WTC11 (cell line): ENCODE measurements around the gene PERP. TPM values are rescaled to one million over a fixed set of nuclear protein-coding genes. Genes with fewer than 3 reads are reported as not detected.
A peak's percentile ranks its signal among the peaks of the same experiment; 100 is the strongest.

Source experiments
- ATAC-seq: fragments of 200-7000 bp; cut with Tn5 transposase; 2 replicates; pipeline ENCODE4 v1.10.0; 2021; ENCODE audit warnings: mild to moderate bottlenecking, moderate library complexity
- CTCF ChIA-PET: fragments of 300-600 bp; sonication (Branson Sonifier 250); formaldehyde crosslinking; loops from one replicate; lab custom pipeline; 2021; ENCODE audit warnings: antibody characterized with exemption; lab: Charles Lee
- POLR2A ChIA-PET: fragments of 350-600 bp; sonication (Branson Sonifier 250); formaldehyde crosslinking; loops from one replicate; lab custom pipeline; 2021; ENCODE audit warnings: antibody characterized with exemption; lab: Charles Lee
- DNase-seq: peaks from one replicate; pipeline ENCODE4 v3.0.0; 2021; ENCODE audit warnings: low spot score
- H3K27ac Mint-ChIP-seq: 2 replicates; pipeline ENCODE4 v1.8.0; 2021; ENCODE audit warnings: mixed read lengths
- H3K27me3 Mint-ChIP-seq: 2 replicates; pipeline ENCODE4 v1.8.0; 2021; ENCODE audit warnings: low read depth, mild to moderate bottlenecking, moderate library complexity, mixed read lengths
- H3K36me3 Mint-ChIP-seq: 2 replicates; pipeline ENCODE4 v1.8.0; 2021; ENCODE audit warnings: mixed read lengths
- H3K4me1 Mint-ChIP-seq: 2 replicates; pipeline ENCODE4 v1.8.0; 2022; ENCODE audit warnings: mixed read lengths
- H3K4me3 Mint-ChIP-seq: 2 replicates; pipeline ENCODE4 v1.8.0; 2021; ENCODE audit warnings: mild to moderate bottlenecking, moderate library complexity, mixed read lengths
- H3K9me3 Mint-ChIP-seq: 2 replicates; pipeline ENCODE4 v1.8.0; 2021; ENCODE audit warnings: mixed read lengths
- FOXJ3 ChIP-seq: sonication (generic); formaldehyde crosslinking; IDR thresholded peaks from 2 replicates; pipeline ENCODE4 v1.9.0; 2021; ENCODE audit warnings: missing genetic modification reagents, mild to moderate bottlenecking, borderline replicate concordance
- FOXK1 ChIP-seq: sonication (generic); formaldehyde crosslinking; IDR thresholded peaks from 2 replicates; pipeline ENCODE4 v1.8.0; 2022; ENCODE audit warnings: mild to moderate bottlenecking, moderate library complexity, missing genetic modification reagents
- GTF2I ChIP-seq: fragments of 250-450 bp; sonication (Bioruptor Pico); conservative IDR thresholded peaks from 2 replicates; pipeline ENCODE4 v1.4.0; 2021; ENCODE audit warnings: mild to moderate bottlenecking
- HMGA2 ChIP-seq: fragments of 250-450 bp; sonication (Bioruptor Pico); IDR thresholded peaks from 2 replicates; pipeline ENCODE4 v1.4.0; 2021; ENCODE audit warnings: mild to moderate bottlenecking, moderate library complexity
- MYBL2 ChIP-seq: sonication (generic); formaldehyde crosslinking; IDR thresholded peaks from 2 replicates; pipeline ENCODE4 v1.8.1; 2023; ENCODE audit warnings: mild to moderate bottlenecking, moderate library complexity, missing genetic modification reagents
- PRRX2 ChIP-seq: fragments of 250-450 bp; sonication (Bioruptor Pico); IDR thresholded peaks from 2 replicates; pipeline ENCODE4 v1.8.0; 2021; ENCODE audit warnings: mild to moderate bottlenecking
- RORB ChIP-seq: fragments of 250-450 bp; sonication (Bioruptor Pico); IDR thresholded peaks from 2 replicates; pipeline ENCODE4 v1.9.0; 2021; ENCODE audit warnings: mild to moderate bottlenecking
- TEAD4 ChIP-seq: sonication (generic); formaldehyde crosslinking; IDR thresholded peaks from 2 replicates; pipeline ENCODE4 v1.8.0; 2022; ENCODE audit warnings: mild to moderate bottlenecking, missing genetic modification reagents
- TP53 ChIP-seq: sonication (generic); formaldehyde crosslinking; IDR thresholded peaks from 2 replicates; pipeline ENCODE4 v1.8.1; 2023; ENCODE audit warnings: mild to moderate bottlenecking, missing genetic modification reagents
- ZBTB21 ChIP-seq: sonication (generic); formaldehyde crosslinking; IDR thresholded peaks from 2 replicates; pipeline ENCODE4 v1.8.1; 2023; ENCODE audit warnings: mild to moderate bottlenecking, missing genetic modification reagents, borderline replicate concordance
- ZNF232 ChIP-seq: sonication (generic); formaldehyde crosslinking; IDR thresholded peaks from 2 replicates; pipeline ENCODE4 v1.8.0; 2022; ENCODE audit warnings: mild to moderate bottlenecking, missing genetic modification reagents
- total RNA-seq: library from RNA; stranded (reverse); gene quantifications from 3 replicates; pipeline ENCODE4 v1.2.3, GENCODE V29; 2021
- TF ChIP-seq, protein P1 (sequence below): sonication (generic); formaldehyde crosslinking; IDR thresholded peaks from 2 replicates; pipeline ENCODE4 v1.8.1; 2022; ENCODE audit warnings: low read depth, missing genetic modification reagents, borderline replicate concordance
- TF ChIP-seq, protein P2 (sequence below): sonication (generic); formaldehyde crosslinking; IDR thresholded peaks from 2 replicates; pipeline ENCODE4 v1.8.0; 2023; ENCODE audit warnings: mild to moderate bottlenecking, missing genetic modification reagents
- TF ChIP-seq, protein P3 (sequence below): sonication (generic); formaldehyde crosslinking; IDR thresholded peaks from 2 replicates; pipeline ENCODE4 v1.8.0; 2022; ENCODE audit warnings: mild to moderate bottlenecking, missing genetic modification reagents
- TF ChIP-seq, protein P4 (sequence below): sonication (generic); formaldehyde crosslinking; IDR thresholded peaks from 2 replicates; pipeline ENCODE4 v1.8.0; 2022; ENCODE audit warnings: mild to moderate bottlenecking, missing genetic modification reagents
- TF ChIP-seq, protein P5 (sequence below): sonication (generic); formaldehyde crosslinking; IDR thresholded peaks from 2 replicates; pipeline ENCODE4 v1.8.0; 2022; ENCODE audit warnings: mild to moderate bottlenecking, missing genetic modification reagents
- TF ChIP-seq, protein P6 (sequence below): fragments of 200-600 bp; IDR thresholded peaks from 2 replicates; pipeline ENCODE4 v1.8.0; 2022; ENCODE audit warnings: antibody characterized with exemption
- TF ChIP-seq, protein P7 (sequence below): sonication (generic); formaldehyde crosslinking; IDR thresholded peaks from 2 replicates; pipeline ENCODE4 v1.8.0; 2023; ENCODE audit warnings: missing genetic modification reagents

Gene PERP
- total RNA-seq, 1 experiment from 2014 or later: 26.9 TPM

DNA sequence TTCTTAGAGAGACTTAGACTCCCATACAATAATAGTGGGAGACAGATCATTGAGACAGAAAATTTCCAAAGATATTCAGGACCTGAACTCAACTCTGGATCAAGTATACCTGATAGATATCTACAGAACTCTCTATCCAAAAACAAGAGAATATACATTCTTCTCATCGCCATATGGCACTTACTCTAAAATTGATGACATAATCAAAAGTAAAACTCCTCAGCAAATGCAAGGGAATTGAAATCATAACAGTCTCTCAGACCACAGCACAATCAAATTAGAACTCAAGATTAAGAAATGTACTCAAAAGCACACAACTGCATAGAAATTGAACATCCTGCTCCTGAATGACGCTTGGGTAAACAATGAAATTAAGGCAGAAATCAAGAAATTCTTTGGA, 28.7 kb downstream of the PERP start (continued):
- TF ChIP-seq, protein P1, sequence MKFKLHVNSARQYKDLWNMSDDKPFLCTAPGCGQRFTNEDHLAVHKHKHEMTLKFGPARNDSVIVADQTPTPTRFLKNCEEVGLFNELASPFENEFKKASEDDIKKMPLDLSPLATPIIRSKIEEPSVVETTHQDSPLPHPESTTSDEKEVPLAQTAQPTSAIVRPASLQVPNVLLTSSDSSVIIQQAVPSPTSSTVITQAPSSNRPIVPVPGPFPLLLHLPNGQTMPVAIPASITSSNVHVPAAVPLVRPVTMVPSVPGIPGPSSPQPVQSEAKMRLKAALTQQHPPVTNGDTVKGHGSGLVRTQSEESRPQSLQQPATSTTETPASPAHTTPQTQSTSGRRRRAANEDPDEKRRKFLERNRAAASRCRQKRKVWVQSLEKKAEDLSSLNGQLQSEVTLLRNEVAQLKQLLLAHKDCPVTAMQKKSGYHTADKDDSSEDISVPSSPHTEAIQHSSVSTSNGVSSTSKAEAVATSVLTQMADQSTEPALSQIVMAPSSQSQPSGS (CRISPR knock-in tag): no peak

DNA sequence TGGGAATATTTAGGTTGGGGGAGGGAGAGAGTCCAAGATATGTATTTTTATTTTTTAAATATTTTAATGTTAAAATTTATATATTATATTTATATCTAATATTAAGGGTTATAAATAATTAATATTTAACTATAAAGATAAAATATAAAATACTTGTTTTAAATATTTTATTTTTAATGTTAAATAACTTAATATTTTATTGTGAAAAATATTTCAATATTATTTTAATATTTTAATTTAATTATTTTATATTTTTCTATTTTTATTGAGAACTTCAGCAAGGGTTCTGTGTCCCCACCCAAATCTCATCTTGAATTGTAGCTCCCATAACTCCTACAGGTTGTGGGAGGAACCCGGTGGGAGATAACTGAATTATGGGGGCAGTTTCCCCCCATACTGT, 34.0 kb downstream of the PERP start:
- DNase-seq (no peak), ATAC-seq (no peak)
- ChIA-PET POLR2A (no interaction called here), CTCF (no interaction called here)
- H3K4me1 Mint-ChIP-seq: peaks cover 5% of the 10 kb centered on the region
- H3K36me3 Mint-ChIP-seq: peaks cover 29% of the 10 kb centered on the region
- no peak overlapping the region for H3K27ac Mint-ChIP-seq
- no peak overlapping the region for H3K4me3 Mint-ChIP-seq
- H3K9me3 Mint-ChIP-seq: peaks cover 39% of the 10 kb centered on the region
- TF ChIP-seq PRRX2 (no peak), HMGA2 (CRISPR knock-in tag) (peak; percentile 99)
- TF ChIP-seq, all 79 proteins: peak for 1
- no peaks in the 10 kb centered on the region for H3K27me3 Mint-ChIP-seq

DNA sequence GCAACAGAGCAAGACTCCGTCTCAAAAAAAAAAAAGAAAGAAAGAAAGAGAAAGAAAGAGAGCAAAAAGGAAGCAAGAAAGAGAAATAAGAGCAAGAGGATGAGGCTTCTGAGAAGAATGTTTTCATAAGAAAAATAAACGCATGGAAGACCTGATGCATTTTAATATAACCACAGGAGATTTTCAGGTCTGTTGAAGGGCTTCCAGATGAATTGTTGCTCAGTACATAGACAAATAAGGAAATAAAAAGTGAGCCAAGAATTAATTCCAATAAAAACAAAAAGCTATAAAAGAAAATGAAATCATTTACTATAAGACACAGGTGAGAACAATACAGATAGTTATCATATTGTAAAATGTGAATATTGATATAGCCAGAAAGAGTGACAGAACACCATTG, 43.5 kb downstream of the PERP start:
- Mint-ChIP-seq H3K4me3 (no peak overlapping the region), H3K4me1 (peaks cover 7% of the 10 kb centered on the region), H3K9me3 (peaks cover 4% of the 10 kb centered on the region; the same call in 1 of the 2 replicates), H3K27me3 (no peaks in the 10 kb centered on the region; the same call in 1 of the 2 replicates), H3K36me3 (no peaks in the 10 kb centered on the region), H3K27ac (no peak overlapping the region)
- CTCF ChIA-PET: no interaction called here
- POLR2A ChIA-PET: no interaction called here
- ATAC-seq: no peak
- TF ChIP-seq, protein P2, sequence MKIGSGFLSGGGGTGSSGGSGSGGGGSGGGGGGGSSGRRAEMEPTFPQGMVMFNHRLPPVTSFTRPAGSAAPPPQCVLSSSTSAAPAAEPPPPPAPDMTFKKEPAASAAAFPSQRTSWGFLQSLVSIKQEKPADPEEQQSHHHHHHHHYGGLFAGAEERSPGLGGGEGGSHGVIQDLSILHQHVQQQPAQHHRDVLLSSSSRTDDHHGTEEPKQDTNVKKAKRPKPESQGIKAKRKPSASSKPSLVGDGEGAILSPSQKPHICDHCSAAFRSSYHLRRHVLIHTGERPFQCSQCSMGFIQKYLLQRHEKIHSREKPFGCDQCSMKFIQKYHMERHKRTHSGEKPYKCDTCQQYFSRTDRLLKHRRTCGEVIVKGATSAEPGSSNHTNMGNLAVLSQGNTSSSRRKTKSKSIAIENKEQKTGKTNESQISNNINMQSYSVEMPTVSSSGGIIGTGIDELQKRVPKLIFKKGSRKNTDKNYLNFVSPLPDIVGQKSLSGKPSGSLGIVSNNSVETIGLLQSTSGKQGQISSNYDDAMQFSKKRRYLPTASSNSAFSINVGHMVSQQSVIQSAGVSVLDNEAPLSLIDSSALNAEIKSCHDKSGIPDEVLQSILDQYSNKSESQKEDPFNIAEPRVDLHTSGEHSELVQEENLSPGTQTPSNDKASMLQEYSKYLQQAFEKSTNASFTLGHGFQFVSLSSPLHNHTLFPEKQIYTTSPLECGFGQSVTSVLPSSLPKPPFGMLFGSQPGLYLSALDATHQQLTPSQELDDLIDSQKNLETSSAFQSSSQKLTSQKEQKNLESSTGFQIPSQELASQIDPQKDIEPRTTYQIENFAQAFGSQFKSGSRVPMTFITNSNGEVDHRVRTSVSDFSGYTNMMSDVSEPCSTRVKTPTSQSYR: no peak
- TF ChIP-seq MYBL2 (CRISPR knock-in tag) (no peak), ZBTB21 (CRISPR knock-in tag) (no peak), RORB (CRISPR knock-in tag) (no peak), ZNF232 (CRISPR knock-in tag) (no peak), FOXK1 (CRISPR knock-in tag) (no peak), TEAD4 (CRISPR knock-in tag) (no peak), FOXJ3 (CRISPR knock-in tag) (no peak), TP53 (CRISPR knock-in tag) (no peak), GTF2I (CRISPR knock-in tag) (no peak)
- TF ChIP-seq, protein P3, sequence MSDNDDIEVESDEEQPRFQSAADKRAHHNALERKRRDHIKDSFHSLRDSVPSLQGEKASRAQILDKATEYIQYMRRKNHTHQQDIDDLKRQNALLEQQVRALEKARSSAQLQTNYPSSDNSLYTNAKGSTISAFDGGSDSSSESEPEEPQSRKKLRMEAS (CRISPR knock-in tag): no peak
- TF ChIP-seq, protein P4, sequence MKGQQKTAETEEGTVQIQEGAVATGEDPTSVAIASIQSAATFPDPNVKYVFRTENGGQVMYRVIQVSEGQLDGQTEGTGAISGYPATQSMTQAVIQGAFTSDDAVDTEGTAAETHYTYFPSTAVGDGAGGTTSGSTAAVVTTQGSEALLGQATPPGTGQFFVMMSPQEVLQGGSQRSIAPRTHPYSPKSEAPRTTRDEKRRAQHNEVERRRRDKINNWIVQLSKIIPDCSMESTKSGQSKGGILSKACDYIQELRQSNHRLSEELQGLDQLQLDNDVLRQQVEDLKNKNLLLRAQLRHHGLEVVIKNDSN (CRISPR knock-in tag): no peak
- TF ChIP-seq, protein P5, sequence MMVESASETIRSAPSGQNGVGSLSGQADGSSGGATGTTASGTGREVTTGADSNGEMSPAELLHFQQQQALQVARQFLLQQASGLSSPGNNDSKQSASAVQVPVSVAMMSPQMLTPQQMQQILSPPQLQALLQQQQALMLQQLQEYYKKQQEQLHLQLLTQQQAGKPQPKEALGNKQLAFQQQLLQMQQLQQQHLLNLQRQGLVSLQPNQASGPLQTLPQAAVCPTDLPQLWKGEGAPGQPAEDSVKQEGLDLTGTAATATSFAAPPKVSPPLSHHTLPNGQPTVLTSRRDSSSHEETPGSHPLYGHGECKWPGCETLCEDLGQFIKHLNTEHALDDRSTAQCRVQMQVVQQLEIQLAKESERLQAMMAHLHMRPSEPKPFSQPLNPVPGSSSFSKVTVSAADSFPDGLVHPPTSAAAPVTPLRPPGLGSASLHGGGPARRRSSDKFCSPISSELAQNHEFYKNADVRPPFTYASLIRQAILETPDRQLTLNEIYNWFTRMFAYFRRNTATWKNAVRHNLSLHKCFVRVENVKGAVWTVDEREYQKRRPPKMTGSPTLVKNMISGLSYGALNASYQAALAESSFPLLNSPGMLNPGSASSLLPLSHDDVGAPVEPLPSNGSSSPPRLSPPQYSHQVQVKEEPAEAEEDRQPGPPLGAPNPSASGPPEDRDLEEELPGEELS: no peak
- TF ChIP-seq, protein P6, sequence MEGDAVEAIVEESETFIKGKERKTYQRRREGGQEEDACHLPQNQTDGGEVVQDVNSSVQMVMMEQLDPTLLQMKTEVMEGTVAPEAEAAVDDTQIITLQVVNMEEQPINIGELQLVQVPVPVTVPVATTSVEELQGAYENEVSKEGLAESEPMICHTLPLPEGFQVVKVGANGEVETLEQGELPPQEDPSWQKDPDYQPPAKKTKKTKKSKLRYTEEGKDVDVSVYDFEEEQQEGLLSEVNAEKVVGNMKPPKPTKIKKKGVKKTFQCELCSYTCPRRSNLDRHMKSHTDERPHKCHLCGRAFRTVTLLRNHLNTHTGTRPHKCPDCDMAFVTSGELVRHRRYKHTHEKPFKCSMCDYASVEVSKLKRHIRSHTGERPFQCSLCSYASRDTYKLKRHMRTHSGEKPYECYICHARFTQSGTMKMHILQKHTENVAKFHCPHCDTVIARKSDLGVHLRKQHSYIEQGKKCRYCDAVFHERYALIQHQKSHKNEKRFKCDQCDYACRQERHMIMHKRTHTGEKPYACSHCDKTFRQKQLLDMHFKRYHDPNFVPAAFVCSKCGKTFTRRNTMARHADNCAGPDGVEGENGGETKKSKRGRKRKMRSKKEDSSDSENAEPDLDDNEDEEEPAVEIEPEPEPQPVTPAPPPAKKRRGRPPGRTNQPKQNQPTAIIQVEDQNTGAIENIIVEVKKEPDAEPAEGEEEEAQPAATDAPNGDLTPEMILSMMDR: no peak
- TF ChIP-seq, protein P7, sequence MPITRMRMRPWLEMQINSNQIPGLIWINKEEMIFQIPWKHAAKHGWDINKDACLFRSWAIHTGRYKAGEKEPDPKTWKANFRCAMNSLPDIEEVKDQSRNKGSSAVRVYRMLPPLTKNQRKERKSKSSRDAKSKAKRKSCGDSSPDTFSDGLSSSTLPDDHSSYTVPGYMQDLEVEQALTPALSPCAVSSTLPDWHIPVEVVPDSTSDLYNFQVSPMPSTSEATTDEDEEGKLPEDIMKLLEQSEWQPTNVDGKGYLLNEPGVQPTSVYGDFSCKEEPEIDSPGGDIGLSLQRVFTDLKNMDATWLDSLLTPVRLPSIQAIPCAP (CRISPR knock-in tag): no peak
- no peak for DNase-seq
